K562 (cell line): ENCODE results near the gene RIPOR2. TPM values are rescaled to one million over a fixed set of nuclear protein-coding genes. Genes with fewer than 3 reads are reported as not detected.

Source experiments
- ATAC-seq: fragments of 200-7000 bp; cut with Tn5 transposase; 3 replicates; pipeline ENCODE4 v1.9.1; 2020; ENCODE audit warnings: moderate library complexity
- BruUV-seq: library from RNA; stranded (reverse); fragments of 400-500 nt; replicated peaks from 2 replicates; lab custom pipeline; 2021; lab: Mats Ljungman, UMichigan
- CTCF ChIA-PET: fragments of 300-600 bp; formaldehyde crosslinking; extraction: SDS; loops from one replicate; lab custom pipeline; 2021; ENCODE audit warnings: low intra/inter-chr PET ratio; lab: Yijun Ruan, JAX
- POLR2A ChIA-PET: fragments of 300-600, 350-650 bp; sonication (Branson Sonifier 250); formaldehyde crosslinking; extraction: SDS; loops from one replicate; lab custom pipeline; 2021; ENCODE audit warnings: antibody characterized with exemption, inconsistent platforms; lab: Yijun Ruan, JAX
- DNase-seq, 4 experiments: peaks; one replicate each; pipeline versions ENCODE4 v3.0.0 to v3.0.0-alpha.2; 2011 to 2018; ENCODE audit warnings: low spot score in 3 of 4, mixed read lengths in 3 of 4; ENCODE audit errors: extremely low read depth in 1 of 4
- FAIRE-seq: peaks from 2 replicates; lab custom pipeline; 2011; peaks lifted over from hg19 to GRCh38; lab: Jason Lieb, UNC
- H2AFZ ChIP-seq: 2 replicates; pipeline ENCODE4 v1.6.0; 2011; ENCODE audit warnings: low read depth, low read length, control low read depth, inconsistent platforms
- H3K27ac ChIP-seq: fragments of 200-600 bp; 3 replicates; pipeline ENCODE4 v1.8.0; 2011; ENCODE audit warnings: low read depth, mild to moderate bottlenecking, control low read depth, inconsistent platforms, low read length, moderate library complexity, mixed read lengths; ENCODE audit errors: extremely low read depth
- H3K27me3 ChIP-seq, 2 experiments: fragments of 300-600 bp in 1 of 2; 2 replicates in 1 of 2; 3 replicates in 1 of 2; pipeline versions ENCODE4 v1.6.0 to v1.8.0; 2011; ENCODE audit warnings: inconsistent platforms in 2 of 2, low read length in 2 of 2, mild to moderate bottlenecking in 1 of 2, mixed read lengths in 1 of 2, moderate library complexity in 1 of 2; ENCODE audit not compliant: control insufficient read depth in 2 of 2, insufficient read depth in 2 of 2
- H3K36me3 ChIP-seq: fragments of 300-600 bp; 3 replicates; pipeline ENCODE4 v1.8.0; 2011; ENCODE audit warnings: mild to moderate bottlenecking, low read length, inconsistent platforms; ENCODE audit not compliant: control insufficient read depth, insufficient read depth
- H3K4me1 ChIP-seq, 2 experiments: fragments of 200-600 bp in 1 of 2; replicated peaks in 1 of 2; 2 replicates in 1 of 2; 3 replicates in 1 of 2; pipeline versions ENCODE4 v1.5.1 to v1.8.0; 2011; ENCODE audit warnings: inconsistent platforms in 2 of 2, low read length in 2 of 2, mild to moderate bottlenecking in 1 of 2, mixed read lengths in 1 of 2, moderate library complexity in 1 of 2; ENCODE audit not compliant: control insufficient read depth in 2 of 2, insufficient read depth in 2 of 2
- H3K4me2 ChIP-seq: 2 replicates; pipeline ENCODE4 v1.6.1; 2011; ENCODE audit warnings: low read length, control low read depth, inconsistent platforms, mixed read lengths; ENCODE audit not compliant: insufficient read depth
- H3K4me3 ChIP-seq: fragments of 200-600 bp; sonication (generic), shearing (Covaris generic); 2 replicates; pipeline ENCODE4 v1.5.1; 2016; ENCODE audit warnings: control low read depth, inconsistent platforms
- H3K79me2 ChIP-seq: fragments of 200-600 bp; 3 replicates; pipeline ENCODE4 v1.8.0; 2011; ENCODE audit warnings: low read length, inconsistent platforms; ENCODE audit not compliant: control insufficient read depth, insufficient read depth
- H3K9ac ChIP-seq, 2 experiments: 2 replicates each; pipeline versions ENCODE4 v1.6.0 to v1.6.1; 2011; ENCODE audit warnings: low read depth in 2 of 2, low read length in 2 of 2, control low read depth in 1 of 2, inconsistent platforms in 1 of 2, mild to moderate bottlenecking in 1 of 2, mixed read lengths in 1 of 2; ENCODE audit not compliant: insufficient read depth in 1 of 2
- H3K9me1 ChIP-seq: one replicate; pipeline ENCODE4 v1.6.0; 2011; ENCODE audit warnings: inconsistent platforms, mild to moderate bottlenecking, low read length, moderate library complexity; ENCODE audit not compliant: control insufficient read depth, insufficient read depth
- H3K9me3 ChIP-seq: replicated peaks from 2 replicates; pipeline ENCODE4 v1.5.1; 2011; ENCODE audit warnings: low read depth, low read length, inconsistent platforms; ENCODE audit not compliant: control insufficient read depth, insufficient read depth
- H4K20me1 ChIP-seq: replicated peaks from 2 replicates; pipeline ENCODE4 v1.6.1; 2011; ENCODE audit warnings: low read length, inconsistent platforms, mixed read lengths; ENCODE audit not compliant: control insufficient read depth, insufficient read depth
- DPF2 ChIP-seq: fragments of 450-650 bp; IDR thresholded peaks from 2 replicates; pipeline ENCODE4 v1.6.1; 2016
- FOXA3 ChIP-seq, 2 experiments: fragments of 450-650 bp in 1 of 2; sonication (generic) in 1 of 2; formaldehyde crosslinking; IDR thresholded peaks in 1 of 2; conservative IDR thresholded peaks in 1 of 2; 2 replicates each; pipeline versions ENCODE4 v1.4.0 to v1.8.0; 2020 to 2022; ENCODE audit warnings: mild to moderate bottlenecking in 2 of 2, missing genetic modification reagents in 1 of 2
- HNRNPUL1 ChIP-seq: fragments of 200-400 bp; formaldehyde crosslinking; IDR thresholded peaks from 2 replicates; pipeline ENCODE4 v1.6.1; 2017; ENCODE audit warnings: low read length
- IRF2 ChIP-seq: sonication (generic); formaldehyde crosslinking; IDR thresholded peaks from 2 replicates; pipeline ENCODE4 v1.8.1; 2022; ENCODE audit warnings: mild to moderate bottlenecking, missing genetic modification reagents
- MTA1 ChIP-seq: fragments of 450-650 bp; IDR thresholded peaks from 2 replicates; pipeline ENCODE4 v1.6.1; 2017; ENCODE audit warnings: borderline replicate concordance
- RBM15 ChIP-seq: fragments of 200-400 bp; formaldehyde crosslinking; IDR thresholded peaks from 2 replicates; pipeline ENCODE4 v1.6.1; 2018; ENCODE audit warnings: mild to moderate bottlenecking, low read length, moderate library complexity; ENCODE audit not compliant: insufficient read depth
- SREBF1 ChIP-seq: fragments of 150-350 bp; IDR thresholded peaks from 2 replicates; pipeline ENCODE4 v1.6.1; 2014; ENCODE audit warnings: antibody characterized with exemption, low read depth, low read length, borderline replicate concordance
- ZBTB17 ChIP-seq: fragments of 450-650 bp; formaldehyde crosslinking; IDR thresholded peaks from 2 replicates; pipeline ENCODE4 v1.4.0; 2020; ENCODE audit warnings: mild to moderate bottlenecking
- ZC3H8 ChIP-seq: fragments of 450-650 bp; IDR thresholded peaks from 2 replicates; pipeline ENCODE4 v1.6.1; 2017
- WGBS: fragments of 100-300 bp; shearing (Covaris generic); methylation state at CpG from one replicate; pipeline ENCODE4 v1.1.6; 2016; ENCODE audit warnings: low coverage, mixed read lengths; ENCODE audit not compliant: insufficient coverage; ENCODE audit errors: missing lambda C conversion rate; 5-methylcytosine and 5-hydroxymethylcytosine counted together
- in situ Hi-C: fragments of 300-500 bp; cut with MboI; formaldehyde crosslinking; loops from 4 replicates; pipeline ENCODE4 v1.15.0; 2018; ENCODE audit warnings: inconsistent platforms, mixed read lengths
- intact Hi-C: fragments of 100-400 bp; cut with micrococcal nuclease; formaldehyde crosslinking; loops from 2 replicates; pipeline ENCODE4 v1.14.2; 2022
- polyA plus RNA-seq, 8 experiments: library from polyadenylated mRNA; depleted of rRNA in 4 of 8; stranded (reverse) in 5 of 8; unstranded in 3 of 8; fragments of >200 nt; fragmentation: Nextera tagmentation in 2 of 8; fragmentation: Illumina TruSeq in 1 of 8; extraction: Ambion mirVana in 2 of 8; extraction: Trizol in 1 of 8; gene quantifications; 2 replicates each; pipeline versions ENCODE4 v1.2.1 to v1.2.3, GENCODE V29; 2011 to 2014; ENCODE audit warnings: inconsistent platforms in 1 of 8, missing spikeins in 1 of 8
- total RNA-seq, 7 experiments: library from RNA; depleted of rRNA in 6 of 7; stranded (reverse); fragments of >200 nt in 6 of 7; fragmentation: Illumina TruSeq in 2 of 7; extraction: Trizol in 2 of 7; gene quantifications; 2 replicates each; pipeline versions ENCODE4 v1.2.1 to v1.2.3, GENCODE V29; 2011 to 2021; ENCODE audit warnings: low replicate concordance in 1 of 7
- TF ChIP-seq, protein P1 (sequence below): fragments of 450-650 bp; formaldehyde crosslinking; conservative IDR thresholded peaks from 2 replicates; pipeline ENCODE4 v1.4.0; 2022; ENCODE audit warnings: mild to moderate bottlenecking, missing genetic modification characterization
- TF ChIP-seq, protein P2 (sequence below): sonication (generic); formaldehyde crosslinking; IDR thresholded peaks from 2 replicates; pipeline ENCODE4 v1.8.0; 2023; ENCODE audit warnings: missing genetic modification reagents, mild to moderate bottlenecking, borderline replicate concordance

The RIPOR2 gene
- total and polyA plus RNA-seq, 9 of the 15 experiments (the other 6 are each of a cell fraction or from before 2014, with no cell fraction given): 0.04 to 1.0 (median 0.47) TPM; not detected in 2

DNA sequence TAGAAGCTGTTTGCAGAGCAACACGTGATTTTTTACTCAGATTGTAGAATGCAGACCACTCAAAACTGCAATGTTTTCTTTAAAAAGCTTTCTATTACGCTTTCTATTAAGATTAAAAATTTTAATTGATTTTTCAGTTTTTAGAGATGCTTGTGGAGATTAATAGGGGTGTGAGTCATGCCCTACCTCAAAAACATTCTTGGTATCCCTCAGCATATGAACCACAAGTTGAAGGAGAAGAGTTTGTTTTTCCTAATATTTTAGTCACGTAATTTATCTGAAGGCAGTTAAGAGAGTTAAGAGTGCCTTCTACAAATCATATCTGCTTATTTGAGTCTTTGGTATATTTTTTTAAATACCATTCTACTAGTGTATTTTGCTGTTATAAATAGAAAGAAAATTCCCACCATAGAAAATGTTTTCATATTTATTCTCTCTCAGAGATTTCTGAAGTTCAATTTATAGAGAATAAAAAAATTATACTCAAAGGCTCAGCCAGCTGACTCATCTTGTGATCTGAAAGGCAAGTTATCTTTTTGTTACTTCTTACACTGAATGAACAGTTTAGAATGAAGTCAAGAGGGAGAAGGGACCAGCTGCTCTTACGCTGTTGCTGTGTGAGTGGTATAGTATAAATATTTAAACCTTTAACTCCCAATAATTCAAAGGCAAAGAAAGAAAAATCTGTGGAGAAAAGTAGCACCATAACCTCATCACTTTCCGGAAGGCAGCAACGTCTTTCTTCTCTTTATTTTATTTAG, 7.6 kb downstream of the RIPOR2 start:
- no peaks in the 10 kb centered on the region for H3K4me1 ChIP-seq
- H3K27me3 ChIP-seq: peaks cover 0 to 5% of the 10 kb centered on the region in 2 experiments; a peak in 1 of 5 replicates
- BruUV-seq: no TSS peak
- in situ Hi-C loops (no loop called here), intact Hi-C loops (no loop called here)
- CTCF ChIA-PET: no interaction called here
- no peak overlapping the region for H3K27ac ChIP-seq
- H3K79me2 ChIP-seq: no peaks in the 10 kb centered on the region
- no peaks in the 10 kb centered on the region for H3K36me3 ChIP-seq
- DNase-seq (no peak), ATAC-seq (no peak), FAIRE-seq (no peak)
- no peaks in the 10 kb centered on the region for H3K9me1 ChIP-seq
- TF ChIP-seq MTA1: no peak
- no peak for TF ChIP-seq SREBF1
- TF ChIP-seq FOXA3 (CRISPR knock-in tag; conservative IDR thresholded peaks at IDR 0.05 in 1 of 2, IDR thresholded peaks at IDR 0.05 in 1 of 2): no peak
- no peak for TF ChIP-seq DPF2
- TF ChIP-seq, protein P1, sequence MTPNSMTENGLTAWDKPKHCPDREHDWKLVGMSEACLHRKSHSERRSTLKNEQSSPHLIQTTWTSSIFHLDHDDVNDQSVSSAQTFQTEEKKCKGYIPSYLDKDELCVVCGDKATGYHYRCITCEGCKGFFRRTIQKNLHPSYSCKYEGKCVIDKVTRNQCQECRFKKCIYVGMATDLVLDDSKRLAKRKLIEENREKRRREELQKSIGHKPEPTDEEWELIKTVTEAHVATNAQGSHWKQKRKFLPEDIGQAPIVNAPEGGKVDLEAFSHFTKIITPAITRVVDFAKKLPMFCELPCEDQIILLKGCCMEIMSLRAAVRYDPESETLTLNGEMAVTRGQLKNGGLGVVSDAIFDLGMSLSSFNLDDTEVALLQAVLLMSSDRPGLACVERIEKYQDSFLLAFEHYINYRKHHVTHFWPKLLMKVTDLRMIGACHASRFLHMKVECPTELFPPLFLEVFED (CRISPR knock-in tag): no peak
- no peak for TF ChIP-seq ZC3H8
- TF ChIP-seq, protein P2, sequence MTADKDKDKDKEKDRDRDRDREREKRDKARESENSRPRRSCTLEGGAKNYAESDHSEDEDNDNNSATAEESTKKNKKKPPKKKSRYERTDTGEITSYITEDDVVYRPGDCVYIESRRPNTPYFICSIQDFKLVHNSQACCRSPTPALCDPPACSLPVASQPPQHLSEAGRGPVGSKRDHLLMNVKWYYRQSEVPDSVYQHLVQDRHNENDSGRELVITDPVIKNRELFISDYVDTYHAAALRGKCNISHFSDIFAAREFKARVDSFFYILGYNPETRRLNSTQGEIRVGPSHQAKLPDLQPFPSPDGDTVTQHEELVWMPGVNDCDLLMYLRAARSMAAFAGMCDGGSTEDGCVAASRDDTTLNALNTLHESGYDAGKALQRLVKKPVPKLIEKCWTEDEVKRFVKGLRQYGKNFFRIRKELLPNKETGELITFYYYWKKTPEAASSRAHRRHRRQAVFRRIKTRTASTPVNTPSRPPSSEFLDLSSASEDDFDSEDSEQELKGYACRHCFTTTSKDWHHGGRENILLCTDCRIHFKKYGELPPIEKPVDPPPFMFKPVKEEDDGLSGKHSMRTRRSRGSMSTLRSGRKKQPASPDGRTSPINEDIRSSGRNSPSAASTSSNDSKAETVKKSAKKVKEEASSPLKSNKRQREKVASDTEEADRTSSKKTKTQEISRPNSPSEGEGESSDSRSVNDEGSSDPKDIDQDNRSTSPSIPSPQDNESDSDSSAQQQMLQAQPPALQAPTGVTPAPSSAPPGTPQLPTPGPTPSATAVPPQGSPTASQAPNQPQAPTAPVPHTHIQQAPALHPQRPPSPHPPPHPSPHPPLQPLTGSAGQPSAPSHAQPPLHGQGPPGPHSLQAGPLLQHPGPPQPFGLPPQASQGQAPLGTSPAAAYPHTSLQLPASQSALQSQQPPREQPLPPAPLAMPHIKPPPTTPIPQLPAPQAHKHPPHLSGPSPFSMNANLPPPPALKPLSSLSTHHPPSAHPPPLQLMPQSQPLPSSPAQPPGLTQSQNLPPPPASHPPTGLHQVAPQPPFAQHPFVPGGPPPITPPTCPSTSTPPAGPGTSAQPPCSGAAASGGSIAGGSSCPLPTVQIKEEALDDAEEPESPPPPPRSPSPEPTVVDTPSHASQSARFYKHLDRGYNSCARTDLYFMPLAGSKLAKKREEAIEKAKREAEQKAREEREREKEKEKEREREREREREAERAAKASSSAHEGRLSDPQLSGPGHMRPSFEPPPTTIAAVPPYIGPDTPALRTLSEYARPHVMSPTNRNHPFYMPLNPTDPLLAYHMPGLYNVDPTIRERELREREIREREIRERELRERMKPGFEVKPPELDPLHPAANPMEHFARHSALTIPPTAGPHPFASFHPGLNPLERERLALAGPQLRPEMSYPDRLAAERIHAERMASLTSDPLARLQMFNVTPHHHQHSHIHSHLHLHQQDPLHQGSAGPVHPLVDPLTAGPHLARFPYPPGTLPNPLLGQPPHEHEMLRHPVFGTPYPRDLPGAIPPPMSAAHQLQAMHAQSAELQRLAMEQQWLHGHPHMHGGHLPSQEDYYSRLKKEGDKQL (CRISPR knock-in tag): no peak
- TF ChIP-seq IRF2 (CRISPR knock-in tag): no peak
- no peak for TF ChIP-seq RBM15
- no peak for TF ChIP-seq ZBTB17
- no peak for TF ChIP-seq HNRNPUL1
- H4K20me1 ChIP-seq: no peaks in the 10 kb centered on the region
- H3K4me3 ChIP-seq: no peak overlapping the region
- WGBS: 2% methylated on average over 6 of the region's 6 CpGs
- H3K9me3 ChIP-seq: no peaks in the 10 kb centered on the region
- H3K9ac ChIP-seq: no peak overlapping the region
- POLR2A ChIA-PET: interaction anchor here (1.2 kb wide), 1 partner anchor 9 kb away, joined by 5 read pairs; no protein-coding TSS in a partner anchor
- no peak overlapping the region for H3K4me2 ChIP-seq
- H2AFZ ChIP-seq: no peak overlapping the region
